Glutamatergic neuron (in vitro differentiated cells): ENCODE measurements around the gene KCTD16. TPM values are rescaled to one million over a fixed set of nuclear protein-coding genes. Genes with fewer than 3 reads are reported as not detected.
A peak's percentile ranks its signal among the peaks of the same experiment; 100 is the strongest.

Experiments used
- DNase-seq: peaks from one replicate; pipeline ENCODE4 v3.0.0; 2022
- H3K27ac Mint-ChIP-seq: one replicate; pipeline ENCODE4 v1.8.0; 2020; ENCODE audit warnings: mild to moderate bottlenecking, mixed read lengths, inconsistent platforms; ENCODE audit not compliant: unreplicated experiment
- H3K27me3 Mint-ChIP-seq: one replicate; pipeline ENCODE4 v1.8.0; 2020; ENCODE audit warnings: mild to moderate bottlenecking, moderate library complexity, mixed read lengths, inconsistent platforms; ENCODE audit not compliant: unreplicated experiment
- H3K36me3 Mint-ChIP-seq: one replicate; pipeline ENCODE4 v1.8.0; 2020; ENCODE audit warnings: mild to moderate bottlenecking, mixed read lengths, inconsistent platforms; ENCODE audit not compliant: unreplicated experiment
- H3K4me1 Mint-ChIP-seq: one replicate; pipeline ENCODE4 v1.8.0; 2020; ENCODE audit warnings: mild to moderate bottlenecking, low read depth, mixed read lengths, inconsistent platforms; ENCODE audit not compliant: unreplicated experiment
- H3K4me3 Mint-ChIP-seq: one replicate; pipeline ENCODE4 v1.8.0; 2020; ENCODE audit warnings: mild to moderate bottlenecking, mixed read lengths, inconsistent platforms; ENCODE audit not compliant: unreplicated experiment
- H3K9me3 Mint-ChIP-seq: one replicate; pipeline ENCODE4 v1.8.0; 2020; ENCODE audit warnings: mild to moderate bottlenecking, moderate library complexity, mixed read lengths, inconsistent platforms; ENCODE audit not compliant: unreplicated experiment
- CTCF ChIP-seq: fragments of 200-600 bp; sonication (generic); IDR thresholded peaks from one replicate; pipeline ENCODE4 v1.5.0; 2021; ENCODE audit not compliant: partially characterized antibody, unreplicated experiment
- total RNA-seq: library from RNA; stranded (reverse); fragmentation: NEBNext Ultra II Directional; extraction: Animal tissue kit (Norgen Biotek cat#: 25700); gene quantifications from one replicate; pipeline ENCODE4 v1.2.1, GENCODE V29; 2021; ENCODE audit not compliant: unreplicated experiment

KCTD16 gene
- total RNA-seq, 1 donor from 2014 or later: 16.9 TPM

- Mint-ChIP-seq H3K4me1 (no peaks in the 10 kb centered on the region), H3K27me3 (peaks cover 2% of the 10 kb centered on the region), H3K36me3 (no peaks in the 10 kb centered on the region), H3K27ac (no peak overlapping the region), H3K9me3 (no peaks in the 10 kb centered on the region), H3K4me3 (no peak overlapping the region)
- no peak for DNase-seq
- peak; percentile 11 for TF ChIP-seq CTCF
Measured at GRCh38 chr5:144403817-144404420, 233.2 kb downstream of the KCTD16 start.

GRCh38 chr5:144404672-144405071, 234.0 kb downstream of the KCTD16 start:
- Mint-ChIP-seq H3K27me3 (peaks cover 2% of the 10 kb centered on the region), H3K9me3 (no peaks in the 10 kb centered on the region), H3K4me3 (no peak overlapping the region), H3K36me3 (no peaks in the 10 kb centered on the region), H3K4me1 (no peaks in the 10 kb centered on the region), H3K27ac (no peak overlapping the region)
- DNase-seq: no peak
- no peak for TF ChIP-seq CTCF

GRCh38 chr5:144405991-144406390, 235.3 kb downstream of the KCTD16 start:
- Mint-ChIP-seq H3K4me1 (no peaks in the 10 kb centered on the region), H3K4me3 (no peak overlapping the region), H3K27me3 (peaks cover 2% of the 10 kb centered on the region), H3K9me3 (no peaks in the 10 kb centered on the region), H3K36me3 (no peaks in the 10 kb centered on the region), H3K27ac (no peak overlapping the region)
- no peak for TF ChIP-seq CTCF
- DNase-seq: no peak

- no peak overlapping the region for H3K27ac Mint-ChIP-seq
- DNase-seq: no peak
- H3K4me1 Mint-ChIP-seq: no peaks in the 10 kb centered on the region
- no peak for TF ChIP-seq CTCF
- no peaks in the 10 kb centered on the region for H3K36me3 Mint-ChIP-seq
- H3K27me3 Mint-ChIP-seq: peaks cover 2% of the 10 kb centered on the region
- no peaks in the 10 kb centered on the region for H3K9me3 Mint-ChIP-seq
- no peak overlapping the region for H3K4me3 Mint-ChIP-seq
Measured at GRCh38 chr5:144406442-144406841, 235.8 kb downstream of the KCTD16 start.

GRCh38 chr5:144414202-144415029, 243.7 kb downstream of the KCTD16 start:
- no peak for TF ChIP-seq CTCF
- no peaks in the 10 kb centered on the region for H3K4me1 Mint-ChIP-seq
- no peak overlapping the region for H3K27ac Mint-ChIP-seq
- H3K36me3 Mint-ChIP-seq: peaks cover 6% of the 10 kb centered on the region
- peaks cover 1% of the 10 kb centered on the region for H3K9me3 Mint-ChIP-seq
- no peak overlapping the region for H3K4me3 Mint-ChIP-seq
- no peak for DNase-seq
- H3K27me3 Mint-ChIP-seq: no peaks in the 10 kb centered on the region
